Neutrophil (primary cell): ENCODE measurements around the gene L1CAM.

Experiments
- H3K27ac ChIP-seq: fragments of 200-600 bp; sonication (generic); 2 replicates; pipeline ENCODE4 v1.5.1; 2016; ENCODE audit warnings: mild to moderate bottlenecking, moderate library complexity
- H3K27me3 ChIP-seq: fragments of 200-600 bp; sonication (generic); 2 replicates; pipeline ENCODE4 v1.6.0; 2016; ENCODE audit warnings: mild to moderate bottlenecking
- H3K36me3 ChIP-seq: fragments of 200-600 bp; sonication (generic); 2 replicates; pipeline ENCODE4 v1.5.1; 2017
- H3K4me1 ChIP-seq, 2 experiments: fragments of 200-600 bp in 1 of 2; sonication (generic) in 1 of 2; 1 replicate in 1 of 2; 2 replicates in 1 of 2; pipeline versions ENCODE4 v1.5.1 to v1.6.1; 2013 to 2016; ENCODE audit warnings: low read depth in 1 of 2, low read length in 1 of 2, mild to moderate bottlenecking in 1 of 2, moderate library complexity in 1 of 2; ENCODE audit not compliant: control insufficient read depth in 1 of 2, insufficient read depth in 1 of 2
- H3K4me3 ChIP-seq, 2 experiments: fragments of 200-600 bp in 1 of 2; sonication (generic) in 1 of 2; 1 replicate in 1 of 2; 2 replicates in 1 of 2; pipeline ENCODE4 v1.5.1; 2013 to 2016; ENCODE audit warnings: low read depth in 1 of 2, low read length in 1 of 2, mild to moderate bottlenecking in 1 of 2, moderate library complexity in 1 of 2
- H3K9me3 ChIP-seq: fragments of 200-600 bp; sonication (generic); 2 replicates; pipeline ENCODE4 v1.5.1; 2016
- CTCF ChIP-seq: fragments of 200-600 bp; sonication (generic); IDR thresholded peaks from 2 replicates; pipeline ENCODE4 v1.5.1; 2016; ENCODE audit warnings: antibody characterized with exemption

L1CAM gene

GRCh38 chrX:153925739-153926551 lies 40.0 kb upstream of the L1CAM start, which contains the start of gene ARHGAP4:
Gene ARHGAP4 (minus strand): TSS chrX:153926264. CDS start chrX:153926202, 62 bp downstream.
- Histone ChIP-seq H3K4me1 (peaks cover 45 to 84% of the 10 kb centered on the region in 2 experiments), H3K9me3 (no peaks in the 10 kb centered on the region), H3K27me3 (no peaks in the 10 kb centered on the region), H3K36me3 (peaks cover 17% of the 10 kb centered on the region), H3K4me3 (peak within 1 kb of the TSS; percentile 69 to 98), H3K27ac (peak within 1 kb of the TSS; percentile 100)
- TF ChIP-seq CTCF, result no peak

DNA sequence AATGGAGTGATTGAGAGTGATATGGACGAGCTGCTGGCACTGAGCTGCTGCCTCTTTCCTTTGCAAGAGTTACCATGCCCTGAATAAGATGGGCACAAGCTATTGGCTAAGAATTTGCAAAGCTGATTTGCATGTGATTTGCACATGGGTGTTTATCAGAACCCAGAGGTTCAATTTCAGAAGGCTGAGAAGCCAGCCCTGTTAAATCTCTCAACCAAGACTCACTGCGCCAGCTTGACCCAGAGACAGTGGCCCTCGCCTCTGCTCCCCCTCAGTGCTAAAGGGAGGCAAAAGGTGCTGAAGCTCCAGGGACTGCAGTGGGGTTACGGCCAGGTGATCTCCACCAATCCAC lies 39.4 kb upstream of the L1CAM start:
- Histone ChIP-seq H3K36me3 (peaks cover 17% of the 10 kb centered on the region), H3K4me3 (peak overlapping the region; percentile 69 to 98), H3K9me3 (no peaks in the 10 kb centered on the region), H3K27ac (peak overlapping the region; percentile 100), H3K4me1 (peaks cover 45 to 84% of the 10 kb centered on the region in 2 experiments), H3K27me3 (no peaks in the 10 kb centered on the region)
- TF ChIP-seq CTCF, result no peak

DNA sequence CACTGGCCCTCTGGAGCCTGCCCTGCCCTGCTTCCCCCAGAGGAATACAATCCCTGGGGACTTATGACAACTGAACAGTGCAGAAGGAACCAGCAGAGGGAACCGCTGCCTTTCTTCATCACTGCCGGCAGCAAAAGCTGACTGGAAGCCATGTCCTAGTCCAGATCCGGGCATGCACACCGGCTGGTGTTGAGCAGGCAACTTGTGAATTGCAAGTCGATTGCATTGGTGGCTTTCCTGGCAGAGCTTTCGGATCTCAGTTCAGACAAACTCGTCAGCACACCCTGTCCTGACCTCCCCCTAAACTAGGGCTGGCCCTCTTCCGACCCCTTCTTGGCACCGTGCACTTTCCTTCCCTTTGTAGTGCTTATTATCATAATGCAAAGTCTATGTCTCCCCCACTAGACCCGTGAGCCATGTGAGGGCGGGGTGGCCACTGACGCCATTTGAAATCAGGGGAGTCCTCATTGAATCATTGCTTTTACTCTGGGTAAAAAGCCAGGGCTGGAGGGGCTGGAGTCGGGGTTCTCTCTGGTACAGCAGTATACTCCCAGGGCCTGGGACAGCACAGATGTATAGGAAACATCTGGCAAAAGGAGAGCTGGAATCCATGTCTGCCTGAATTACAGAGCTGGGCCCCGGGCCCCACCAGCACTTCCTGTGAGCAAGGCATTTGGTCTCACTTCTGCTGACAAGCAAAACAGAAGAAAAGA lies 38.3 kb upstream of the L1CAM start:
- H3K4me3 ChIP-seq, result peak overlapping the region; percentile 69 to 98

DNA sequence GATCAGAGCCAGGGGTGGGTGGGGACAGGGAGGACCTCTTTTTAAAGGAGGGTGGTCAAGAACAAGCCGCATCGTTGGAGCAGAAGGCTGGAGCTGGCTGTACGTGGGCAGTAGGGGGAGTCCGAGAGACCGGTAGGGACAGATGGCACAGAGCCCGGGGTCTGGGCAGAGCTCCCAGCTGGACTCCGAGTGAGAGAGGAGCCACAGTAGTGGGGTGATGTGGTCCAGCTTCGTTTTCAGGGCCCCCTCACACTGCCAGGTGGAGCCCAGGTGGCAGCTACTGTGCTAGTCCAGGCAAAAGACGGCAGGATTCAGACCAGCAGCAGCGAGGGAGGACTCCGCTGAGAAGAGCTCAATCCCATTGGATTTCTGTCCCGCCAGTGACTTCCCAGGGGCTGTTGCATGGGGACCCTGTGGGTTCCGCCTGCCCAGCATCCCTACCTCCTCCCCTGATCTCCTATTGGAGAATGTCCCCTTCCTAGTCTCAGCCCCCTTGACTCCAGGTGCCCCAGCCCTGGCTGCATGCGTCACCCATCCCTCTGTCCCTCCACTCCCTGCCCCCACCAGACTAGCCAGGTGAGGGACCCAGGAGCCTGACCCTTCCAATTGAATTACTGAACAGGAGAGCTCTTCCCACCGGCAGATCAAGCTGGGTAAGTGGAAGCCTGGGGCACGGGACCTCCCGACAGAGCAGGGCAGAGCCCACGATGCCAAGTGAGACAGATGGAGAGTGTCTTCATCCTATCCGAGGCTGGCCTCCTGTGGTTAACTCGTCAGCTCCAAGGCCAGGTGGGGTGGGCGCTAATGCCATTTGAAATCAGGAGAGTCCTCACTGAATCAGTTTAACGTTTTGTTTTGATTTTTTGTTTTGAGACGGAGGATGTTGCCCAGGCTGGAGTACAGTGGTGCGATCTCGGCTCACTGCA lies 37.2 kb upstream of the L1CAM start:
- peak overlapping the region; percentile 100 for H3K27ac ChIP-seq

More for the DNA sequence above, 38.3 kb upstream of the L1CAM start:
- Histone ChIP-seq H3K27me3 (no peaks in the 10 kb centered on the region), H3K9me3 (no peaks in the 10 kb centered on the region), H3K27ac (peak overlapping the region; percentile 100), H3K36me3 (peaks cover 21% of the 10 kb centered on the region), H3K4me1 (peaks cover 41 to 77% of the 10 kb centered on the region in 2 experiments)
- peak; percentile 71 for TF ChIP-seq CTCF

More for the DNA sequence above, 37.2 kb upstream of the L1CAM start:
- Histone ChIP-seq H3K9me3 (no peaks in the 10 kb centered on the region), H3K36me3 (peaks cover 32% of the 10 kb centered on the region), H3K27me3 (no peaks in the 10 kb centered on the region), H3K4me1 (peaks cover 31 to 67% of the 10 kb centered on the region in 2 experiments), H3K4me3 (peak overlapping the region; percentile 69 to 98)
- TF ChIP-seq CTCF, result peak; percentile 31
